T1000 (cell line): ENCODE measurements around the gene ZNF488.

Experiments used
- DNase-seq: peaks from one replicate; lab custom pipeline; 2025; ENCODE audit warnings: mixed read lengths; lab: John Stamatoyannopoulos, UW

Gene ZNF488

GRCh38 chr10:47381427-47382379 is 2.4 kb downstream of the ZNF488 start:
- DNase-seq: no peak

- no peak for DNase-seq
Measured at GRCh38 chr10:47381103-47381395, 3.0 kb downstream of the ZNF488 start.

- DNase-seq: no peak
Measured at GRCh38 chr10:47380341-47381102, 3.6 kb downstream of the ZNF488 start.

GRCh38 chr10:47379901-47380300 is 4.2 kb downstream of the ZNF488 start:
- no peak for DNase-seq

- DNase-seq: no peak
Measured at GRCh38 chr10:47379445-47379785, 4.7 kb downstream of the ZNF488 start.

- no peak for DNase-seq
Measured at GRCh38 chr10:47378606-47379444, 5.3 kb downstream of the ZNF488 start.

GRCh38 chr10:47378183-47378510 is 5.9 kb downstream of the ZNF488 start:
- no peak for DNase-seq

- DNase-seq: no peak
Measured at GRCh38 chr10:47376522-47377220, 7.4 kb downstream of the ZNF488 start.

- no peak for DNase-seq
Measured at GRCh38 chr10:47374611-47375536, 9.2 kb downstream of the ZNF488 start.

GRCh38 chr10:47372726-47373125 is 11.4 kb downstream of the ZNF488 start:
- DNase-seq: no peak

GRCh38 chr10:47371629-47372485 is 12.2 kb downstream of the ZNF488 start:
- DNase-seq: no peak

GRCh38 chr10:47370878-47371277 is 13.2 kb downstream of the ZNF488 start:
- DNase-seq: no peak

- DNase-seq: no peak
Measured at GRCh38 chr10:47370015-47370767, 13.9 kb downstream of the ZNF488 start.

GRCh38 chr10:47369251-47369894 is 14.7 kb downstream of the ZNF488 start:
- DNase-seq: no peak

- no peak for DNase-seq
Measured at GRCh38 chr10:47368431-47369180, 15.5 kb downstream of the ZNF488 start.

- no peak for DNase-seq
Measured at GRCh38 chr10:47367646-47368045, 16.4 kb downstream of the ZNF488 start.

- no peak for DNase-seq
Measured at GRCh38 chr10:47366731-47367460, 17.2 kb downstream of the ZNF488 start.
